ENCODE results near the gene KIR3DL2.
"Not testable (repeated sequence)": the region's sequence is repeated elsewhere in the genome, so short reads cannot be mapped to it uniquely, and the experiment has no call there.

KIR3DL2 gene

DNA sequence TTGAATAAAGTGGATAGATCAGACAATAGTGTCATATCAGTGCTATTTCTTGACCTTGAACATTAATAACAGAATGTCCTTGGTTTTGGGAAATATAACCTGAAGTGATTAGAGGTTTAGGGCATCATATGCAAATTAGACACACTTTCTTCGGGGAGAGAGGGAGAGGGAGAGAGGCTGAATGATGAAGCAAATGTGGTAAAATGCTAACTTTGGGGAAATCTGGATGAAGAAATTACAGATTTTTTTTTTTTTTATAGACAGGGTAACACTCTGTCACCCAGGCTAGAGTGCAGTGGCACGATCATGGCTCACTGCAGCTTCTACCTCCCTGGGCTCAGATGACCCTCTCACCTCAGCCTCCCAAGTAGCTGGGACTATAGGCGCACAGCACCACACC is 51.8 kb downstream of the KIR3DL2 start:
- no peaks in the 10 kb centered on the region for H3K27me3 ChIP-seq (ENCODE audit: insufficient read depth, low read length, poor library complexity, severe bottlenecking)
- H3K4me2 ChIP-seq (ENCODE audit: low read depth, low read length, poor library complexity, severe bottlenecking): no peak overlapping the region
- no peak overlapping the region for H3K4me3 ChIP-seq (ENCODE audit: low read length, poor library complexity, severe bottlenecking)
- H3K9me2 ChIP-seq (replicated peaks; ENCODE audit: low read depth, low read length): no peaks in the 10 kb centered on the region
- no peaks in the 10 kb centered on the region for H3K9me3 ChIP-seq (ENCODE audit: insufficient read depth, low read depth, low read length)
- TF ChIP-seq, protein P1, sequence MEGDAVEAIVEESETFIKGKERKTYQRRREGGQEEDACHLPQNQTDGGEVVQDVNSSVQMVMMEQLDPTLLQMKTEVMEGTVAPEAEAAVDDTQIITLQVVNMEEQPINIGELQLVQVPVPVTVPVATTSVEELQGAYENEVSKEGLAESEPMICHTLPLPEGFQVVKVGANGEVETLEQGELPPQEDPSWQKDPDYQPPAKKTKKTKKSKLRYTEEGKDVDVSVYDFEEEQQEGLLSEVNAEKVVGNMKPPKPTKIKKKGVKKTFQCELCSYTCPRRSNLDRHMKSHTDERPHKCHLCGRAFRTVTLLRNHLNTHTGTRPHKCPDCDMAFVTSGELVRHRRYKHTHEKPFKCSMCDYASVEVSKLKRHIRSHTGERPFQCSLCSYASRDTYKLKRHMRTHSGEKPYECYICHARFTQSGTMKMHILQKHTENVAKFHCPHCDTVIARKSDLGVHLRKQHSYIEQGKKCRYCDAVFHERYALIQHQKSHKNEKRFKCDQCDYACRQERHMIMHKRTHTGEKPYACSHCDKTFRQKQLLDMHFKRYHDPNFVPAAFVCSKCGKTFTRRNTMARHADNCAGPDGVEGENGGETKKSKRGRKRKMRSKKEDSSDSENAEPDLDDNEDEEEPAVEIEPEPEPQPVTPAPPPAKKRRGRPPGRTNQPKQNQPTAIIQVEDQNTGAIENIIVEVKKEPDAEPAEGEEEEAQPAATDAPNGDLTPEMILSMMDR (conservative IDR thresholded peaks at IDR 0.05; ENCODE audit: low read length): no peak
- TF ChIP-seq EZH2phosphoT487 (IDR thresholded peaks at IDR 0.05; ENCODE audit: borderline replicate concordance): no peak
- H4K20me1 ChIP-seq (ENCODE audit: insufficient read depth, low read length, poor library complexity, severe bottlenecking): no peaks in the 10 kb centered on the region
- H3K4me1 ChIP-seq (ENCODE audit: insufficient read depth, low read length, poor library complexity, severe bottlenecking): no peaks in the 10 kb centered on the region
- H3K9ac ChIP-seq (ENCODE audit: low read depth, low read length, poor library complexity, severe bottlenecking): no peak overlapping the region
- no peak overlapping the region for H2AFZ ChIP-seq (ENCODE audit: low read length)
- H3K79me2 ChIP-seq (ENCODE audit: insufficient read depth, low read length): no peaks in the 10 kb centered on the region
- no peaks in the 10 kb centered on the region for H3K36me3 ChIP-seq (ENCODE audit: insufficient read depth, low read length)
- no peaks in the 10 kb centered on the region for H3F3A ChIP-seq (ENCODE audit: low read depth)

DNA sequence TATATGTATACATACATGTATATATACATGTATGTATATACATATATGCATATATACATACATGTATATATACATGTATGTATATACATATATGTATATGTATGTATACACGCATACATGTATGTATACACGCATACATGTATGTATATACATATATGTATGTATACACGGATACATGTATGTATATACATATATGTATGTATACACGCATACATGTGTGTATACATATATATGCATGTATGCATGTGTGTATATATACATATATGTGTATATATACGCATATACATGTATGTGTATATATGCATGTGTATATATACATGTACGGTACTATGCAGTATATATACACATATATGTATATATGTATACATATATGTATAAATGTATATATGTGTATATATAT is 53.1 kb downstream of the KIR3DL2 start:
- no peak overlapping the region for H3K9ac ChIP-seq (ENCODE audit: low read depth, low read length, poor library complexity, severe bottlenecking)
- no peaks in the 10 kb centered on the region for H3K79me2 ChIP-seq (ENCODE audit: insufficient read depth, low read length)
- H3K4me3 ChIP-seq (ENCODE audit: low read length, poor library complexity, severe bottlenecking): no peak overlapping the region
- H3F3A ChIP-seq (ENCODE audit: low read depth): no peaks in the 10 kb centered on the region
- no peaks in the 10 kb centered on the region for H3K9me3 ChIP-seq (ENCODE audit: insufficient read depth, low read depth, low read length)
- TF ChIP-seq, protein P1 (conservative IDR thresholded peaks at IDR 0.05; ENCODE audit: low read length): no peak
- TF ChIP-seq EZH2phosphoT487 (IDR thresholded peaks at IDR 0.05; ENCODE audit: borderline replicate concordance): no peak
- H3K36me3 ChIP-seq (ENCODE audit: insufficient read depth, low read length): no peaks in the 10 kb centered on the region
- H3K9me2 ChIP-seq (replicated peaks; ENCODE audit: low read depth, low read length): no peaks in the 10 kb centered on the region
- no peaks in the 10 kb centered on the region for H3K4me1 ChIP-seq (ENCODE audit: insufficient read depth, low read length, poor library complexity, severe bottlenecking)
- H3K27me3 ChIP-seq (ENCODE audit: insufficient read depth, low read length, poor library complexity, severe bottlenecking): no peaks in the 10 kb centered on the region
- no peak overlapping the region for H3K4me2 ChIP-seq (ENCODE audit: low read depth, low read length, poor library complexity, severe bottlenecking)
- no peaks in the 10 kb centered on the region for H4K20me1 ChIP-seq (ENCODE audit: insufficient read depth, low read length, poor library complexity, severe bottlenecking)
- H2AFZ ChIP-seq (ENCODE audit: low read length): no peak overlapping the region

DNA sequence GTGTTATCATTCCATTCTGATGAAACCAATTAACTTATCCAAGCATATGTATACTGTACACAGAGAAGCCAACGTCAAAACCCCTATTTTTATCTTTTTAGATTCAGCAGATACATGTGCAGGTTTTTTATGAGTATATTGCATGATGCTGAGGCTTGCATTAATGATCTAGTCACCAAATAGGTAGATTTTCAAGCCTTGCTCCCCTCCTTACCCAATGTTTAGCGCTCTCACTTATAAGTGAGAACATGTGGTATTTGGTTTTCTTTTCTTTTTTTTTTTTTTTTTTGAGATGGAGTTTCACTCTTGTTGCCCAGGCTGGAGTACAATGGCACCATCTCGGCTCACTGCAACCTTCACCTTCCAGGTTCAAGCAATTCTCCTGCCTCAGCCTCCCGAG is 54.0 kb downstream of the KIR3DL2 start:
- not testable (repeated sequence) for H3K27me3 ChIP-seq (ENCODE audit: insufficient read depth, low read length, poor library complexity, severe bottlenecking); H4K20me1 ChIP-seq (ENCODE audit: insufficient read depth, low read length, poor library complexity, severe bottlenecking); H3K9ac ChIP-seq (ENCODE audit: low read depth, low read length, poor library complexity, severe bottlenecking); H3K4me1 ChIP-seq (ENCODE audit: insufficient read depth, low read length, poor library complexity, severe bottlenecking); H3K9me2 ChIP-seq (replicated peaks; ENCODE audit: low read depth, low read length); H3K4me2 ChIP-seq (ENCODE audit: low read depth, low read length, poor library complexity, severe bottlenecking); H3K36me3 ChIP-seq (ENCODE audit: insufficient read depth, low read length); H3K9me3 ChIP-seq (ENCODE audit: insufficient read depth, low read depth, low read length); H3K4me3 ChIP-seq (ENCODE audit: low read length, poor library complexity, severe bottlenecking); H3F3A ChIP-seq (ENCODE audit: low read depth); H2AFZ ChIP-seq (ENCODE audit: low read length); H3K79me2 ChIP-seq (ENCODE audit: insufficient read depth, low read length)

DNA sequence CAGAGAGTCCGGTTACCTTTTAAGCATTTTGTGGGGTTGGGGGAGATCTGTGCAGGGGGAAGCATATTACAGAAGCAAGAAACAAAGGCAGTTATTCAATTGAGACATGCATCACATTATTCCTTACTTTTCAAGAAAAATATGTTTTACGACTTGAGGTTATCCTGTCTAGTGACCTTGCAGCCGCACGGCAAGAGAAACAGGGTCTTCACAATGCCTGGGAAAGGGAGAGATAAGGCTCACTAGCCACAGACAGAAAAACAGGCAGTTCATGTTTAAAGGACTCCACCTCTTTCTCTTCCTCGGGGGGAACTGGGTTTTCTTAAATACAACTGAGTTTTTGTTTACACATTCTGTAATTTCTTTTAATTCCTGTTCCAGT is 55.2 kb downstream of the KIR3DL2 start:
- Histone ChIP-seq H3K9me3 (ENCODE audit: insufficient read depth, low read depth, low read length) (no peaks in the 10 kb centered on the region), H3K9ac (ENCODE audit: low read depth, low read length, poor library complexity, severe bottlenecking) (no peak overlapping the region), H4K20me1 (ENCODE audit: insufficient read depth, low read length, poor library complexity, severe bottlenecking) (no peaks in the 10 kb centered on the region), H2AFZ (ENCODE audit: low read length) (no peak overlapping the region), H3K36me3 (ENCODE audit: insufficient read depth, low read length) (no peaks in the 10 kb centered on the region), H3F3A (ENCODE audit: low read depth) (no peaks in the 10 kb centered on the region), H3K4me1 (ENCODE audit: insufficient read depth, low read length, poor library complexity, severe bottlenecking) (no peaks in the 10 kb centered on the region), H3K27me3 (ENCODE audit: insufficient read depth, low read length, poor library complexity, severe bottlenecking) (no peaks in the 10 kb centered on the region), H3K4me3 (ENCODE audit: low read length, poor library complexity, severe bottlenecking) (no peak overlapping the region), H3K4me2 (ENCODE audit: low read depth, low read length, poor library complexity, severe bottlenecking) (no peak overlapping the region), H3K9me2 (replicated peaks; ENCODE audit: low read depth, low read length) (no peaks in the 10 kb centered on the region), H3K79me2 (ENCODE audit: insufficient read depth, low read length) (no peaks in the 10 kb centered on the region)
- no peak for TF ChIP-seq EZH2phosphoT487 (IDR thresholded peaks at IDR 0.05; ENCODE audit: borderline replicate concordance)
- TF ChIP-seq, protein P1 (conservative IDR thresholded peaks at IDR 0.05; ENCODE audit: low read length): no peak
